H54 (cell line): Measurements from ENCODE around the gene FGFR1OP2.

ENCODE experiments used
- DNase-seq: peaks from one replicate; pipeline ENCODE4 v3.0.0; 2011; ENCODE audit warnings: low spot score, mixed read lengths; ENCODE audit not compliant: insufficient read length
- FAIRE-seq: peaks from 3 replicates; lab custom pipeline; 2011; peaks lifted over from hg19 to GRCh38; lab: Jason Lieb, UNC
- POLR2A ChIP-seq: IDR thresholded peaks from 2 replicates; pipeline ENCODE4 v1.6.1; 2011; ENCODE audit warnings: low read depth, mild to moderate bottlenecking, low read length

The FGFR1OP2 gene

DNA sequence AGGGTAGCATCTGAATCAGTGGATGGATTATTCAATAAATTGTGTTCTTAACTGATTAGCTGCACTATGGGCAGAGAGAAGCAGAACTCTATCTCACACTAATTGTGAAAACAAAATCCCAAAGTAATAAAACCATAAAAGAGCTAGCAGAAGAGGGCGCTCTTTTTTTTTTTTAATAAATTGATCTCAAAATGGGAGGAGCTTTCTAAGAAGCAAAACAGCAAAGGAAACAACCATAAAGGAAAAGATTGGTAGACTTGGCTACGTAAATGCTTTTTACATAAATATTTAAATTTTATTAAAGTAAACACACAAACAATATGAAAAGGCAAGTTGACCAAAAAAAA lies 77.4 kb downstream of the FGFR1OP2 start:
- FAIRE-seq (no peak), DNase-seq (no peak)
- no peak for TF ChIP-seq POLR2A
